Ammon's horn (tissue), 1 donor: ENCODE data around the gene POLR2E.

ENCODE experiments used
- DNase-seq: peaks from one replicate; pipeline ENCODE4 v3.0.0-alpha.2; 2016; ENCODE audit warnings: low spot score

The POLR2E gene

GRCh38 chr19:1110809-1111640 is 15.8 kb upstream of the POLR2E start:
- no peak for DNase-seq

- DNase-seq: no peak
These were observed 14.8 kb upstream of the POLR2E start for GRCh38 chr19:1109697-1110671.

- DNase-seq: no peak
These were observed 13.9 kb upstream of the POLR2E start for GRCh38 chr19:1109032-1109551.

DNA sequence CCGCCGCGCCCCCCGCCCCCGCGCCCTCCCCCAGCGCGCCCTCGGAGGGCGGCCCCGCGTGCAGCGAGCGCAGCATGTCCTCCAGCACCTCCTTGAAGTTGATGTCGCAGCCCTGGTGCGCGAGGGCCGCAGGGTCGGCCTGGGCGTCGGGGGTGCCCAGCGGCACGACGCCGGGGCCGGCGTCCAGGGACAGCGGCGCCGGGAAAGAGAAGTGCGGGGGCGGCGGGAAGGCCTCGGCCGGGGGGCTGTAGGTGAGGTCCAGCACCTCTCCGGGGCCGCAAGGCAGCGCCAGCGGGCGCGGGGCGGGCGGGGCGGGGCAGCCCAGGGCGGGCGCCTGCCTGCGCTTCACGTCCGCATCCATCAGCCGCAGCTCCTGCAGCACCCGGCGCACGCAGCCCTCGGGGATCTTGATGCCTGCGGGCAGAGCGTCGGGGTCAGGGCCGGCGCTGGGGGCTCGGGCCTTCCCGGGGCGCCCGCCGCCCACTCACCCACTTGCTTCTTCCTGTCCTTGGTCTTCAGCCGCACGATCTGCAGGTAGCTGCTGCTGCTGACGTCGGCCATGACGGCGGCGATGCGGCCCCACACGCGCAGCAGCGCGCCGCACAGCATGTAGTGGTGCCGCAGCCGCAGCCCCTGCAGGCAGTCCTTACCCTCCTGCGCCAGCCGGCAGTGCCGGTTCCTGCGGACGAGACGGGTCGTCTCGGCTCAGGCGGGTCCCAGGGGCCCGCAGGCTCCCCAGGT is 13.3 kb upstream of the POLR2E start:
- DNase-seq: no peak

GRCh38 chr19:1107661-1108261 is 12.6 kb upstream of the POLR2E start:
- no peak for DNase-seq

DNA sequence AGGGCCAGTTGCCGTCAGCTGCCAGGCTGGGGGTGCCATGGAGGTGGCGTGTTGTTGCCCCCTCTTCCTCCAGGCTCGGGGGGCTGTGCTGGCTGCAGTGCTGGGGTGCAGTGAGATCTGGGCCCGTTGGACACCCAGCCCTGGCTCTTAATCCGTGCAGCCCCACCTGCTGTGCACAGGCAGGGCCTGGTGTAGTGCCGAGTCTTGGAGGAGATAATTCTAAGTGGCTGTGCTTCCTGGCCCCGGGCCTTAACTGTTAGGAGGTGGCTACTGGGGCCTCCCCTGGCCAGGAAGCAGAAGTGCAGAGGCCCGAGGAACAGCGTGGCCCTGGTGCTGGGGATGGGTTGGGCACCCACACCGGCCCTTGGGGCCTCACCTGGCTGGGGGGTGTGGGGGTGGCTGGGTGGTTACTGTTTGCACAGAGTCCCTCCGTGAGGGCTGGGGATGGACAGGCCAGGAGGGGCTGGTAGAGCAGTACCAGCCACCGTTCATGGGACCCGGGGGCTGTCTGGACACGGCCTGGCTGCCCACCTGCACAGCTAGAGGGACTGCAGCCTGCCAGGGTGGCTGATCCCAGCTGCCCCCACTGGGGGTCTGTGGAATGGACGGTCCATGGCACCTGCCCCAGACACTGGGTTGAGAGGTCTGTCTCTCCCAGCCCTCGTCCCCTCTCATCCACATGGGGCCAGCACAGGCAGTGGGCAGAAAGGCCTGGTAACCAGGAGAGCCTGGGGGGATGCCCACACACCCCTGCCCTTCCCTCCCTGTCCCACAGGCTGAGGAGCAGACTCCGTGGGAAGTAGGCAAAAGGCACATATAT is 11.9 kb upstream of the POLR2E start:
- DNase-seq: no peak

- DNase-seq: no peak
These were observed 11.0 kb upstream of the POLR2E start for GRCh38 chr19:1105873-1106840.

DNA sequence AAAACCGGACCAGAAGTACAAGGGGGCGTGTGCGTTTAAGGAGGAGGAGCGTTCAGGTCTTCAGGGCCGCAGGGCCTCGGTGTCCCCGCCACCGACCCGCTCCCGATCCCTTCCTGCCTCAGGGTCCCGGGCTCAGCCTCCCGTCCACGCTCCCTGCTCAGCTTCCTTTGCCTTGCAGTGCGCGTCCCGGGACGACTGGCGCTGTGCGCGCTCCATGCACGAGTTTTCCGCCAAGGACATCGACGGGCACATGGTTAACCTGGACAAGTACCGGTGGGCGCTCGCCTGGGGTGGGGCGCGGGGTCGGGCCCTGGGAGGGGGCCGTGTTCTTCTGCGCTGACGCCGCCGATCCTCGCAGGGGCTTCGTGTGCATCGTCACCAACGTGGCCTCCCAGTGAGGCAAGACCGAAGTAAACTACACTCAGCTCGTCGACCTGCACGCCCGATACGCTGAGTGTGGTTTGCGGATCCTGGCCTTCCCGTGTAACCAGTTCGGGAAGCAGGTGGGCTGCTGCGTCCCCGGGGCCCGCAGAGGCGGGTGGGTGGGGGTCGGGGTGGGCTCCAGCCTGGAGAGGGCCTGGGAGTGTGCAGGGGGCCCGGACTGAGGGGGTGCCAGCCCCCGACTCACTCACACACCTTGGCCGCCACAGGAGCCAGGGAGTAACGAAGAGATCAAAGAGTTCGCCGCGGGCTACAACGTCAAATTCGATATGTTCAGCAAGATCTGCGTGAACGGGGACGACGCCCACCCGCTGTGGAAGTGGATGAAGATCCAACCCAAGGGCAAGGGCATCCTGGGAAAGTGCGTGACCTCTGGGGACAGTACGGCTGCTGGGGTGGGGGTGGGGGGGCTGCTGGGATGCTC is 10.1 kb upstream of the POLR2E start:
- DNase-seq: no peak

GRCh38 chr19:1104311-1105007 is 9.3 kb upstream of the POLR2E start:
- DNase-seq: peak; percentile 70

GRCh38 chr19:1103708-1104310 is 8.6 kb upstream of the POLR2E start, which contains the start of gene GPX4:
Gene GPX4, plus strand, starts transcription at chr19:1103994. Its CDS starts 50 bp downstream, at chr19:1104044.
- DNase-seq: peak; percentile 100

GRCh38 chr19:1103132-1103707 is 8.0 kb upstream of the POLR2E start:
- no peak for DNase-seq

DNA sequence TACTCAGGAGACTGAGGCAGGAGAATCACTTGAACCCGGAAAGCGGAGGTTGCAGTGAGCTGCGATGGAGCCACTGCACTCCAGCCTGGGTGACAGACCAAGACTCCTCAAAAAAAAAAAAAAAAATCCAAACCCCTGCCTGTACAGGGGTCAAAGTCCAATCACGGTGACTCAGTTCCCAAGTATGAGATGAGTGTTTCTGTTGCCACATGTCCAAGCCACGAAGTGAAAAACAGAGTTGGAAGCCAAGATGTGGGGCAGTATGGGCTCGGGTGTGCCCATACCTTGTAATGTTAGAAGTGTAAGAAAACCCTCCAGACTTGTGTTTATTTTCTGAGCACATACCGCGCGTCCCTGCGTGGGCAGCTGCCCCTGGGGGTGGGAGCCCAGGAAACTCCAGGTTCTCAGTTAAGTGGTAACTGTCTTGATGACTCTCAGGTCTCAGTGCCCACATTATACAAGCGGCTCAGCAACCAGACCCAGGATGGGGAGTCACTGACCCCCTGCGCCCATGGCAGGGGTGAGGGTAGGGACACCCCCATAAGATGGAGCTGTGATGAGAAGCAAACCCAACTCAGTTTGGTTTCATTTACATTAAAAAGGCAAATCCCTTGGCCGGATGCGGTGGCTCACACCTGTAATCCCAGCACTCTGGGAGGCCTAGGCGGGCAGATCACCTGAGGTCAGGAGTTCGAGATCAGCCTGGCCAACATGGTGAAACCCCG is 7.4 kb upstream of the POLR2E start:
- no peak for DNase-seq

- DNase-seq: no peak
These were observed 6.1 kb upstream of the POLR2E start for GRCh38 chr19:1101337-1101698.

DNA sequence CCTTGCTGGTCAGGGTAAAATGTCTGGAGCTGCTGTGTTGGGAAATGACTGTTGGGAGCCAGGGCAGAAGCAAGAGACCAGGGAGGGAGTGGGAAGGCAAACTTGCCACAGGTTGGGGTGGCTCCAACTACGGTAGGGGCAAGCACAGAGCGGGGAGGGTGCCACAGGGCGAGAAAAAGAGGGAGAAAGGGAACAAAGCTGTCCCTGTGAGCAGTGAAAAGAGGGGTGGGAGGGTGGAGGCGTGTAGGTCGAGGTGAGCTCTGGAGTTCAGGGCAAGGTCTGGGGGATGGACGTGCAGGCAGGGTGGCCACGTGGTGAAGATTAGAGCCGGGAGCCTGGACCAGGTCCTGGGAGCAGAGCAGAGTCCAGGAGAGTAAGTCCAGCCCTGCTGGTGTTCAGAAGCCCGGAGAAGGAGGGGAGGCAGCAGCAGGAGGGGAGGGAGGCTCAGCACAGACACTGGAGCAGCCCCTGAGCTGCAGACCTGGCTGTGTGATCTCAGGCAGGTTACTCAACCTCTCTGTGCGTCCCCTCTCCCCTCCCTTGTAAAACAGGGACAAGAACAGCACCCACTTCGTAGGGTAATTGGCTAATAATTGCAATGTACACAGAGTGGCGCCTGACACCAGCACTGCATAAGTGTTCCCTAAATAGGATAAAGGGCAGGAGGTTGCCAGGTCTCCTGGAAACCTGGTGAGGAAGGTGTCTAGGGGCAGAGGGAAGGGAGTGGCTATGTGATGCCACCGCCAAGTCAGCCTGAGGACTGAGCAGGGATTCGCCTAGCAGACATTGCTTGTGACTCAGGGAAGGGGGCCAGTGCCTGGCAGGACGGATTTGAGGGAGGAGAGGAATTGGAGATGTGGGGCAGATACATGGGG is 3.2 kb upstream of the POLR2E start:
- DNase-seq: no peak

GRCh38 chr19:1097810-1098176 is 2.6 kb upstream of the POLR2E start:
- DNase-seq: no peak

- no peak for DNase-seq
These were observed 559 bp downstream of the POLR2E start for GRCh38 chr19:1094655-1094977.
